Gastroesophageal sphincter (tissue), 3 donors: ENCODE data around the gene GBE1.

Experiments used
- EP300 ChIP-seq: sonication (generic); formaldehyde crosslinking; IDR thresholded peaks from one replicate; pipeline ENCODE4 v1.6.1; 2017; ENCODE audit warnings: antibody characterized with exemption, mild to moderate bottlenecking
- POLR2A ChIP-seq, 2 donors: fragments of 450-650 bp; IDR thresholded peaks; one replicate each; pipeline ENCODE4 v1.6.1; 2017; ENCODE audit warnings: antibody characterized with exemption in 2 of 2, mild to moderate bottlenecking in 2 of 2, moderate library complexity in 1 of 2
- POLR2AphosphoS5 ChIP-seq: sonication (generic); formaldehyde crosslinking; IDR thresholded peaks from one replicate; pipeline ENCODE4 v1.6.1; 2017; ENCODE audit warnings: antibody characterized with exemption
- TF ChIP-seq, protein P1 (sequence below), 4 experiments: fragments of 200-600 bp in 2 of 4; fragments of 450-650 bp in 2 of 4; sonication (generic) in 1 of 4; IDR thresholded peaks; one replicate each; pipeline ENCODE4 v1.5.1; 2017 to 2019; ENCODE audit warnings: antibody characterized with exemption in 4 of 4, mild to moderate bottlenecking in 2 of 4, moderate library complexity in 2 of 4

DNA sequence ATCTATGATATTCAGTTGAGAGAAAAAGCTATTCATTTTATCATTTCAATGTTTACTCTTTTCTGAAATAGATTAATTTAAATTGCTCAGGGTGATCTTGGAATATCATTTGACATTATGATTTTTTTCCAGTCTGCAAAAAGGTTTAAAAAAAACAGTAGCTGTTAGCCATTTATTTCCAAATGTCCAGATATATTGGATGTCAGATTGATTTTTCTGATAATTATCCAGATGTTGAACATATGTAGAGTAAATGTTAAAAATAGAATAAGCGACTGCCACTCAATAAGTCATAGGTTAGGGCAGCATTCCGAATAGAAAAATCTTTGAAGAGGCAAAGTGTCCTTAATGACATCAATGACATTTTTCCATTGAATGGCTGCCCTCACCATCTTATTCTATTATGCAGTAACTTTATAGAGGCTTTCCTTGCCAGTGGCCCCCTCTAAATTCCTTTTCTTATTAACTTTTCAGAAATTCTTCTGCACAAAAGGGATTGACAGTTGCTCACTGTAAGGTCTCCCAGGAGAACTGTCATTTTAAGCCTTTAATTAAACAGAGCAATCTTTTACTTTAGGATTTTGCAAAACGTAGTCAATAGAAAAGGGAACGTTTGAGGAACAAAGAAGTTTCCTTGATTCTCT, 316.5 kb downstream of the GBE1 start:
- no peak for TF ChIP-seq POLR2A (IDR thresholded peaks at IDR 0.05)
- TF ChIP-seq, protein P1, sequence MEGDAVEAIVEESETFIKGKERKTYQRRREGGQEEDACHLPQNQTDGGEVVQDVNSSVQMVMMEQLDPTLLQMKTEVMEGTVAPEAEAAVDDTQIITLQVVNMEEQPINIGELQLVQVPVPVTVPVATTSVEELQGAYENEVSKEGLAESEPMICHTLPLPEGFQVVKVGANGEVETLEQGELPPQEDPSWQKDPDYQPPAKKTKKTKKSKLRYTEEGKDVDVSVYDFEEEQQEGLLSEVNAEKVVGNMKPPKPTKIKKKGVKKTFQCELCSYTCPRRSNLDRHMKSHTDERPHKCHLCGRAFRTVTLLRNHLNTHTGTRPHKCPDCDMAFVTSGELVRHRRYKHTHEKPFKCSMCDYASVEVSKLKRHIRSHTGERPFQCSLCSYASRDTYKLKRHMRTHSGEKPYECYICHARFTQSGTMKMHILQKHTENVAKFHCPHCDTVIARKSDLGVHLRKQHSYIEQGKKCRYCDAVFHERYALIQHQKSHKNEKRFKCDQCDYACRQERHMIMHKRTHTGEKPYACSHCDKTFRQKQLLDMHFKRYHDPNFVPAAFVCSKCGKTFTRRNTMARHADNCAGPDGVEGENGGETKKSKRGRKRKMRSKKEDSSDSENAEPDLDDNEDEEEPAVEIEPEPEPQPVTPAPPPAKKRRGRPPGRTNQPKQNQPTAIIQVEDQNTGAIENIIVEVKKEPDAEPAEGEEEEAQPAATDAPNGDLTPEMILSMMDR (IDR thresholded peaks at IDR 0.05): no peak
- no peak for TF ChIP-seq EP300
- no peak for TF ChIP-seq POLR2AphosphoS5
